BLaER1 treated with 17β-estradiol and CSF1 and Interleukin-3, amounts not matched to agents 10 nM and 100 nM (cell line): ENCODE data around the gene PIGA.
"Not testable (repeated sequence)": the region's sequence is repeated elsewhere in the genome, so short reads cannot be mapped to it uniquely, and the experiment has no call there.

Source experiments
- H3K27ac ChIP-seq, 11 experiments: shearing (Covaris generic); formaldehyde crosslinking; 2 replicates each; pipeline ENCODE4 v1.8.1; 2022
- H3K27me3 ChIP-seq, 11 experiments: shearing (Covaris generic); formaldehyde crosslinking; 2 replicates each; pipeline ENCODE4 v1.8.1; 2022
- H3K36me3 ChIP-seq, 11 experiments: shearing (Covaris generic); formaldehyde crosslinking; 2 replicates each; pipeline ENCODE4 v1.8.1; 2022
- H3K4me1 ChIP-seq, 10 experiments: shearing (Covaris generic); formaldehyde crosslinking; 2 replicates each; pipeline ENCODE4 v1.8.1; 2022
- H3K4me2 ChIP-seq, 11 experiments: shearing (Covaris generic); formaldehyde crosslinking; 2 replicates each; pipeline ENCODE4 v1.8.1; 2022
- H3K4me3 ChIP-seq, 10 experiments: shearing (Covaris generic); formaldehyde crosslinking; 2 replicates each; pipeline ENCODE4 v1.8.1; 2022
- H3K9ac ChIP-seq, 11 experiments: shearing (Covaris generic); formaldehyde crosslinking; 2 replicates each; pipeline ENCODE4 v1.8.1; 2022
- H3K9me3 ChIP-seq, 11 experiments: shearing (Covaris generic); formaldehyde crosslinking; replicated peaks in 1 of 11; 2 replicates each; pipeline ENCODE4 v1.8.1; 2022
- H4K20me1 ChIP-seq, 11 experiments: shearing (Covaris generic); formaldehyde crosslinking; 2 replicates each; pipeline ENCODE4 v1.8.1; 2022
- Cebpa-rat ChIP-seq, 11 experiments: shearing (Covaris generic); IDR thresholded peaks; 2 replicates each; pipeline ENCODE4 v1.8.1; 2022

The PIGA gene

GRCh38 chrX:15314472-15314871 lies 20.9 kb downstream of the PIGA start:
- Histone ChIP-seq H3K4me2 (no peak overlapping the region), H3K27me3 (peaks cover 78 to 100% (median 97%) of the 10 kb centered on the region in 11 experiments), H4K20me1 (no peaks in the 10 kb centered on the region), H3K27ac (no peak overlapping the region), H3K36me3 (no peaks in the 10 kb centered on the region), H3K9me3 (peaks cover 0 to 8% (median 0%) of the 10 kb centered on the region in 11 experiments; a peak in 2 of 22 replicates), H3K4me1 (peaks cover 0 to 19% (median 0%) of the 10 kb centered on the region in 10 experiments; a peak in 2 of 20 replicates), H3K9ac (no peak overlapping the region), H3K4me3 (no peak overlapping the region)
- no peak for TF ChIP-seq Cebpa-rat (IDR thresholded peaks at IDR 0.05)

DNA sequence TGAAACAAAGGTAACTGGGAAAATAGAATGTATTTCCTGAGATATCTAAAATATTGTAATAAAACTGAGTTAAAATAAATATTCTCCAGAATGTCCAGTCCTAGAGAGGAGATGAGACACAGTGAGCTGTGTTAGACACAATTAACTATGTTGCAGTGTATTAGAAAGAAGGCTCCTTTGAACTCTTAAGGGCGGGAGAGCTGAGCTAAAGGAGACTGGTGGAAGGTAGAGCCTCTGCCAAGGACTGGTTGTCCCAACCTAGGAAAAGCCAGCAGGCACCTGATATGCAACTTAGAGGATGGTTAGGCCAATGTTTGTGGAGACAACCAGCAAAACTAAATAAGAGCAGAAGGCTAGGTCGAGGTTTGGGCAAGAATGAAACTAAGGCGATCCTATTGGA lies 24.2 kb downstream of the PIGA start:
- Histone ChIP-seq H3K9me3 (0 out of 22 replicates have a peak, but pooled peaks cover 0 to 12% (median 0%) of the 10 kb centered on the region in 11 experiments), H3K4me2 (no peak overlapping the region; a peak in 1 of 22 replicates), H3K4me3 (no peak overlapping the region), H3K27ac (no peak overlapping the region), H3K36me3 (no peaks in the 10 kb centered on the region), H3K9ac (no peak overlapping the region), H3K4me1 (peaks cover 0 to 19% (median 0%) of the 10 kb centered on the region in 10 experiments; a peak in 2 of 20 replicates), H4K20me1 (no peaks in the 10 kb centered on the region; a peak in 3 of 22 replicates), H3K27me3 (peaks cover 89 to 100% (median 100%) of the 10 kb centered on the region in 11 experiments)
- TF ChIP-seq Cebpa-rat (IDR thresholded peaks at IDR 0.05): no peak

GRCh38 chrX:15310117-15310516 lies 25.2 kb downstream of the PIGA start:
- Histone ChIP-seq H3K9ac (0 out of 22 replicates have a peak overlapping the region, but pooled peaks of 1 of the 11 experiments have one; percentile 10), H3K27me3 (peaks cover 90 to 100% (median 100%) of the 10 kb centered on the region in 11 experiments), H4K20me1 (no peaks in the 10 kb centered on the region; a peak in 3 of 22 replicates), H3K4me2 (peak overlapping the region in 2 of 11 experiments; percentile 44 to 51; a peak in 3 of 22 replicates), H3K9me3 (0 out of 22 replicates have a peak, but pooled peaks cover 0 to 12% (median 0%) of the 10 kb centered on the region in 11 experiments), H3K27ac (peak overlapping the region in 2 of 11 experiments; percentile 7 to 33; a peak in 3 of 22 replicates), H3K36me3 (no peaks in the 10 kb centered on the region), H3K4me3 (no peak overlapping the region), H3K4me1 (peaks cover 0 to 19% (median 0%) of the 10 kb centered on the region in 10 experiments; a peak in 2 of 20 replicates)
- TF ChIP-seq Cebpa-rat (IDR thresholded peaks at IDR 0.05): no peak

DNA sequence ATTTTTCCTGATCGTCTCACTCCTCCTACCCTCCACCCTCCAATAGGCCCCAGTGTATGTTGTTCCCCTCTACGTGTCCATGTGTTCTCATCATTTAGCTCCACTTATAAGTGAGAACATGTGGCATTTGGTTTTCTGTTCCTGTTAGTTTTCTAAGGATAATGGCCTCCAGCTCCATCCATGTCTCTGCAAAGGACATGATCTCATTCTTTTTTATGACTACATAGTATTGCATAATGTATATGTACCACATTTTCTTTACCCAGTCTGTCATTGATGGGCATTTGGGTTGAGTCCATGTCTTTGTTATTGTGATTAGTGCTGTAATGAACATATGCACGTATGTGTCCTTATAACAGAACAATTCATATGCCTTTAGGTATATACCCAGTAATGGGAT lies 29.4 kb downstream of the PIGA start:
- H3K36me3 ChIP-seq, H4K20me1 ChIP-seq, H3K9ac ChIP-seq, H3K27ac ChIP-seq, H3K4me2 ChIP-seq, H3K4me3 ChIP-seq: not testable (repeated sequence)
- H3K4me1 ChIP-seq: peaks cover 0 to 19% (median 0%) of the 10 kb centered on the region in 10 experiments; a peak in 2 of 20 replicates
- 0 out of 22 replicates have a peak, but pooled peaks cover 0 to 12% (median 0%) of the 10 kb centered on the region in 11 experiments for H3K9me3 ChIP-seq
- H3K27me3 ChIP-seq: peaks cover 91 to 100% (median 100%) of the 10 kb centered on the region in 11 experiments

DNA sequence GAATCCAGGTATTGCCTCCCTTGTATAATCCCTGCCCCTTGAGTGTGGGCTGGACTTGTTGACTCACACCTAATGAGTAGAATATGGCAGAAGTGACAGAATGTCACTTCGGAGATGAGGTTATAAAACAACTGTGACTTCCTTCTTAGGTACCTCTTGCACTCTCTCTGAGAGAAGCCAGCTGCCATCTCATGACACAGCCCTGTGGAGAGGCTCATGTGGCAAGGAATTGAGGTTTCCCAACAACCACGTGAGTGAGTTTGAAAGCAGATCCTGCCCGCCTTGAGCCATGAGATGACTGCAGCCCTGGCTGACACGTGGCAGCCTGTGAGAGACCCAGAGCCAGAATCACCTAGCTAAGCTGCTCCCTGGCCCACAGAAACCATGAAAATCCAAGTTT lies 33.4 kb downstream of the PIGA start:
- H3K27ac ChIP-seq: no peak overlapping the region
- no peaks in the 10 kb centered on the region for H3K36me3 ChIP-seq
- H3K9ac ChIP-seq: no peak overlapping the region
- TF ChIP-seq Cebpa-rat (IDR thresholded peaks at IDR 0.05): no peak
- H3K27me3 ChIP-seq: peaks cover 88 to 100% (median 97%) of the 10 kb centered on the region in 11 experiments
- H3K4me1 ChIP-seq: peaks cover 10 to 37% (median 15%) of the 10 kb centered on the region in 10 experiments; a peak in 19 of 20 replicates
- no peak overlapping the region for H3K4me3 ChIP-seq
- H4K20me1 ChIP-seq: peaks cover 0 to 3% (median 0%) of the 10 kb centered on the region in 11 experiments; a peak in 4 of 22 replicates
- peak overlapping the region in 2 of 11 experiments; percentile 0 to 45; a peak in 2 of 22 replicates for H3K4me2 ChIP-seq
- 0 out of 22 replicates have a peak, but pooled peaks cover 0 to 2% (median 0%) of the 10 kb centered on the region in 11 experiments for H3K9me3 ChIP-seq

DNA sequence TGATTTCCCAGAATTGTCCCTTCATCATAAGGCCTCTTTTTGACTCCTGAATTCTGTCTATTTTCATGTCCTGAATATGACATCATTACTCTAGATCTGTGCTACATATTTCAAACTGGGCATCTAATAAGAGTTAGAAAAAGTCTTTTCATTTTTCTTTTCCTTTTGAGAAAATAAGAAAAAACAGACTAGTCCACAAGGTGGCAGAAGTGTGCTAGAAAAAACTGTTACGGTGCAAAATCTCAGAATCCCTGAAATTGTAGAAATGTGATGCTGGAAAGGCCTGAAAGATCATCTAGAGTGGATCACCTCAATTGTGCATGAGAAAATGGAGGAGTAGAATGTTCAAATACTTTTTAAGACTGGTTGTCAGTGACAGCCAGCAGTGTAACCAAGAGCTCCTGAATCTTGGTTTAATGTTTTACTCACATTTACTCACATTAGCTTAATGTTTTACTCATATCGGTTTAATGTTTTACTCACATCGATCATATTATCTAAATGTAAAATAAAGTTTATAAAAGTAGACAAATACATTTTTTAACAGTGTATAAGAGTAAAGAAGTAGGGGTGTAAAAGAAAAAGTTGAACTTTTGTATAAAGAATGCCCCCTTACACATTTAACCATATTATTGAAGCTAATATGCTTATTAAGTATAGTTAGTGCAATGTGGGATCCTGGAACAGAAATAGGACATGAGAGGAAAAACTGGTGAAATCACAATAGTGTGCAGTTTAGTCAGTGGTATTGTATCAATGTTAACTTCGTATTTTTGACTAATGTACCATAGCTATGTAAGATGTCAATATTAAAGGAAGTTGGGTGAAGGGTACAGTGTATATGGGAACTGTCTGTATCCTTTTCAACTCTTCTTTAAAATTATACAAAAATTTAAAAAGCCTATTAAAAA lies 35.1 kb downstream of the PIGA start:
- Histone ChIP-seq H3K4me3 (no peak overlapping the region), H3K27ac (peak overlapping the region in 1 of 11 experiments; percentile 62; a peak in 1 of 22 replicates), H3K4me1 (peaks cover 10 to 37% (median 15%) of the 10 kb centered on the region in 10 experiments; a peak in 19 of 20 replicates), H3K9ac (peak overlapping the region in 1 of 11 experiments; percentile 20; a peak in 2 of 22 replicates), H4K20me1 (peaks cover 0 to 3% (median 0%) of the 10 kb centered on the region in 11 experiments; a peak in 5 of 22 replicates), H3K27me3 (peaks cover 82 to 100% (median 94%) of the 10 kb centered on the region in 11 experiments), H3K4me2 (peak overlapping the region in 2 of 11 experiments; percentile 56 to 68; a peak in 3 of 22 replicates), H3K9me3 (no peaks in the 10 kb centered on the region), H3K36me3 (no peaks in the 10 kb centered on the region)
- no peak for TF ChIP-seq Cebpa-rat (IDR thresholded peaks at IDR 0.05)

DNA sequence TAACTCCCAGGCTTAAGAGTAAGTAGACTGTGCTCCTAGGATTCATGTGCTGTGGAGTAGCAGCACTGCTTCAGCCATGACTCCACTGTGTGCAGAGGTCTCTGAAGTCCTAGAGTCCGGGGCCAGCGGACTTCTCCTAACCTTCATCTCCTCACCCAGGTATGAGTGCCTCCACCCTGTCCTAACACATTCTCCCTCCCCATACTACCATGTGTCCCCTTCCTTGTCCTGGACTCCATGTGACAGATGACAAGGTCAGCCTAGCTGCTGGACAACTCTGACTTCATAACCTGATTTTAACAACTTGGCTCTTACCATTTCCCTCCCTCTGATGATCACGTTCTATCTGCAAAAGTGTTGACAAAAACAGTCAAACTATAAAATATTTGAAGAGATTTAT lies 36.5 kb downstream of the PIGA start:
- H3K9me3 ChIP-seq: no peaks in the 10 kb centered on the region
- H4K20me1 ChIP-seq: peaks cover 0 to 3% (median 0%) of the 10 kb centered on the region in 11 experiments; a peak in 5 of 22 replicates
- peak overlapping the region in 1 of 10 experiments; percentile 22; a peak in 2 of 20 replicates for H3K4me3 ChIP-seq
- peak overlapping the region in 10 of 11 experiments; percentile 36 to 74 (median 60); a peak in 20 of 22 replicates for H3K4me2 ChIP-seq
- no peak for TF ChIP-seq Cebpa-rat (IDR thresholded peaks at IDR 0.05)
- H3K36me3 ChIP-seq: no peaks in the 10 kb centered on the region
- peaks cover 10 to 37% (median 15%) of the 10 kb centered on the region in 10 experiments; a peak in 19 of 20 replicates for H3K4me1 ChIP-seq
- H3K9ac ChIP-seq: peak overlapping the region in 3 of 11 experiments; percentile 36 to 49 (median 40); a peak in 4 of 22 replicates
- H3K27ac ChIP-seq: peak overlapping the region in 8 of 11 experiments; percentile 40 to 68 (median 50); a peak in 13 of 22 replicates
- peaks cover 77 to 97% (median 92%) of the 10 kb centered on the region in 11 experiments for H3K27me3 ChIP-seq

GRCh38 chrX:15298201-15298600 lies 37.1 kb downstream of the PIGA start:
- TF ChIP-seq Cebpa-rat (IDR thresholded peaks at IDR 0.05): no peak
- Histone ChIP-seq H3K27ac (peak overlapping the region in 8 of 11 experiments; percentile 40 to 68 (median 50); a peak in 13 of 22 replicates), H3K4me1 (peaks cover 10 to 37% (median 15%) of the 10 kb centered on the region in 10 experiments; a peak in 19 of 20 replicates), H3K36me3 (no peaks in the 10 kb centered on the region), H3K9ac (peak overlapping the region in 3 of 11 experiments; percentile 36 to 49 (median 40); a peak in 4 of 22 replicates), H3K9me3 (0 out of 22 replicates have a peak, but pooled peaks cover 0 to 3% (median 0%) of the 10 kb centered on the region in 11 experiments), H3K4me3 (peak overlapping the region in 1 of 10 experiments; percentile 22; a peak in 1 of 20 replicates), H3K27me3 (peaks cover 75 to 94% (median 87%) of the 10 kb centered on the region in 11 experiments), H3K4me2 (peak overlapping the region; percentile 36 to 74 (median 56); a peak in 21 of 22 replicates), H4K20me1 (peaks cover 0 to 3% (median 0%) of the 10 kb centered on the region in 11 experiments; a peak in 5 of 22 replicates)
